ENCODE results near the gene HNRNPA1. TPM values are rescaled to one million over a fixed set of nuclear protein-coding genes. Genes with fewer than 3 reads are reported as not detected.

Gene HNRNPA1
- total RNA-seq, 1 donor from 2014 or later = 502 TPM

DNA sequence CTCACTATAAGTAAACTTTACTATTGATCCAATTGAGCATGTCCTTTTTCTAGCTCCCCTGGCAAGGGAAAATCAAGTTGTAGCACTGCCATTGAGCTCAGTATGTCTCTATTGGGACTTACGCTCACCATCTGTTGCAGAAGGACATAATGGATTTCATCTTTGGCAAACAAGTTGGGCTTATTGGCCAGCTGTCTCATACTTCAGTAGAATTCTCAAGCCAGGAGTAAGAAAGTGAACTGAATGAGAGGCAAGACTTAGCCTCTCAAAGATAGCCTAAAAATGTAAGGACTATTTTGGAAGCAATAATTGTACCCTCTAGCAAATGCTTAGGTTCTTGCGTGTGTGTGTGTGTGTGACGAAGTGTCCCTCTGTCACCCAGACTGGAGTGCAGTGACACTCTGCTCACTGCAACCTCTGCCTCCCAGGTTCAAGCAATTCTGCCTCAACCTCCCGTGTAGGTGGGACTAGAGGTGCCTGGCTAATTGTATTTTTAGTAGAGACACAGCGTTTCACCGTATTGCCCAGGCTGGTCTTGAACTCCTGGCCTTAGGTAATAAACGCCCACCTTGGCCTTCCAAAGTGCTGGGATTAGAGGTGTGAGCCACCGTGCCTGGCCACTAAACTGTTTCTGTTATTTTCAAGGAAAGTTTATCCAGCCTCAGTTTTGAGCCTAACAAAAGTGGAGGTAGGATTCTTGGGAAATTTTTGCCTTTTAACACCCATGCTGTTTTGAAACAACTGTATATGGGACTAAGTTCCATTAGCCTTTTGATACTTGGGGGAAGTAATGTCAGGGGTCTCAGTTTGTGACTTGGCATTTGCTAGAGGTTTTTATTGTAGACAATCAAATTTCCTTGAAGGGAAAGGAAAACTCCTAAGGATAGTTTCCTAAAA is 7.0 kb downstream of the HNRNPA1 start:
- Mint-ChIP-seq H3K9me3 (ENCODE audit: low read depth) (no peaks in the 10 kb centered on the region), H3K27ac (ENCODE audit: unreplicated experiment) (peak overlapping the region; percentile 22), H3K27me3 (ENCODE audit: low read depth) (no peaks in the 10 kb centered on the region), H3K4me1 (ENCODE audit: low read depth) (peaks cover 40% of the 10 kb centered on the region), H3K4me3 (ENCODE audit: unreplicated experiment) (no peak overlapping the region), H3K36me3 (ENCODE audit: low read depth) (peaks cover 41% of the 10 kb centered on the region)
- no peak for DNase-seq (ENCODE audit: low spot score)
- TF ChIP-seq CTCF (IDR thresholded peaks at IDR 0.05) = no peak

DNA sequence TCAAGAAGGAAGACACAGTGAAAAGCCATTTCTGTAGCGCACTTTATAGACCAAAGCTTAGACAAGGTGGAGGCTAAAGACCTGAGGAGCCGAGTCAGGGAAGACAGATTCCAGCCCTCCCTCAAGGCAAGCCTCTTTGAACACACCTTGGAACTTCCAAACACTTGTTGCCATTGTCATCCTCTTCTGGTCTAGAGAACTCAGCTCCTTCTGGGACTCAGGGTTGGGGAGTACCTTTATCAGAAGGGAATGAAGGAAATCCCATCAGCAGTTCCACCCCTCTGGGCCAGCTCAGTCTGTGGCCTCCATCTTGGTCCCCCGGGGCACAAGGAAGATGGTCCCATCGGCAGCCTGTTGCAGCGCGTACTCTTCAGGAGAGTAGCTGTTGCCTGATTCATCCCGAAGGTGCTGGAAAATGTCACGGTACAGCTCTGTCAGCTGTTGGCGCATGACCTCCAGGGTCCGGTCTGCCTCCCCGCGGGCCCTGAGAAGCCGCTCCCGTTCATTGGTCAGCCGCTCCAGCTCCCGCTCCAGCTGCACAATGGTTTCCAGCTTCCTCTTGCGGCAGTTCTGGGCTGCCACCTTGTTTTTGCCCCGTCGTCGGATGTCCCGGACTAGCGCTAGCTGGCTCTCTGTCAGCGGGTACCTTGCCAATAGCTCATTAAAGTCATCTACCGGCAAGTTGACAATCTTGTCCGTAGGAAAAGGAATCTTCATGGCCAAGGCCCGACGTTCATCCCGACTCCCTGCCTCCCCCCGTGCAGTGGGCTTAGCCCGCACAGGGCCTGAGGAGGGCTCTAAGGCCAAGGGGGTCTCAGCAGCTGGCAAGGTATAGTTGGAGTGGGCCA is 11.8 kb downstream of the HNRNPA1 start:
- Mint-ChIP-seq H3K27ac (ENCODE audit: unreplicated experiment) (no peak overlapping the region), H3K4me1 (ENCODE audit: low read depth) (no peaks in the 10 kb centered on the region), H3K36me3 (ENCODE audit: low read depth) (peaks cover 3% of the 10 kb centered on the region), H3K4me3 (ENCODE audit: unreplicated experiment) (no peak overlapping the region), H3K27me3 (ENCODE audit: low read depth) (no peaks in the 10 kb centered on the region), H3K9me3 (ENCODE audit: low read depth) (no peaks in the 10 kb centered on the region)
- TF ChIP-seq CTCF (IDR thresholded peaks at IDR 0.05) = no peak
- DNase-seq (ENCODE audit: low spot score) = peak; percentile 80

DNA sequence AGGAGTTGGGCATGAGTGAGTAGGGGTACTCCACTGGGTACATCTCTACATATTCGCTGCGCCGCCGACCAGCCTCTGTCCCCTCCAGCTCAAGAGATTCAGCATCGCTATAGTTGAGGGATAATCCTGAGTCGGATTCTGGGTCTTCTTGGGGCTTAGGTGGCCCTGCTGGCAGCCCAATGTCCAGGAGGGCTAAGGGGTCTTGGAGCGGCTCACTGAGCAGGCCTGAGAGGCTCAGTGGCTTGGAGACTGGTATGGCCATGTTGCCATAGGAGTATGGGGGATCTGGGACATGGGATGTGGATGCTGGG is 12.4 kb downstream of the HNRNPA1 start:
- DNase-seq (ENCODE audit: low spot score) = peak; percentile 32
- Mint-ChIP-seq H3K27me3 (ENCODE audit: low read depth) (peaks cover 2% of the 10 kb centered on the region), H3K9me3 (ENCODE audit: low read depth) (no peaks in the 10 kb centered on the region), H3K4me3 (ENCODE audit: unreplicated experiment) (no peak overlapping the region), H3K4me1 (ENCODE audit: low read depth) (no peaks in the 10 kb centered on the region), H3K27ac (ENCODE audit: unreplicated experiment) (no peak overlapping the region), H3K36me3 (ENCODE audit: low read depth) (no peaks in the 10 kb centered on the region)
- no peak for TF ChIP-seq CTCF (IDR thresholded peaks at IDR 0.05)

GRCh38 chr12:54294152-54294952 is 13.8 kb downstream of the HNRNPA1 start:
- Mint-ChIP-seq H3K27ac (ENCODE audit: unreplicated experiment) (no peak overlapping the region), H3K27me3 (ENCODE audit: low read depth) (peaks cover 2% of the 10 kb centered on the region), H3K9me3 (ENCODE audit: low read depth) (no peaks in the 10 kb centered on the region), H3K36me3 (ENCODE audit: low read depth) (no peaks in the 10 kb centered on the region), H3K4me1 (ENCODE audit: low read depth) (no peaks in the 10 kb centered on the region), H3K4me3 (ENCODE audit: unreplicated experiment) (no peak overlapping the region)
- peak; percentile 75 for TF ChIP-seq CTCF (IDR thresholded peaks at IDR 0.05)
- DNase-seq (ENCODE audit: low spot score) = peak; percentile 62
